Right lung (tissue), 5 donors: ENCODE data around the gene CYB5A. TPM values are rescaled to one million over a fixed set of nuclear protein-coding genes. Genes with fewer than 3 reads are reported as not detected.
A peak's percentile ranks its signal among the peaks of the same experiment; 100 is the strongest.
"Not testable (repeated sequence)": the region's sequence is repeated elsewhere in the genome, so short reads cannot be mapped to it uniquely, and the experiment has no call there.

Experiments used
- DNase-seq, 2 donors: peaks; one replicate each; pipeline ENCODE4 v3.0.0-alpha.2; 2013
- polyA plus RNA-seq, 5 donors: library from polyadenylated mRNA; unstranded; fragments of 120-200 nt; gene quantifications; one replicate each; pipeline versions ENCODE4 v1.2.1 to v1.2.3, GENCODE V29; 2013; ENCODE audit warnings: inconsistent platforms in 1 of 5, low replicate concordance in 1 of 5; ENCODE audit not compliant: insufficient read length in 5 of 5, insufficient read depth in 1 of 5

CYB5A gene
- polyA plus RNA-seq, 5 donors, result 253 to 285 (median 268) TPM

DNA sequence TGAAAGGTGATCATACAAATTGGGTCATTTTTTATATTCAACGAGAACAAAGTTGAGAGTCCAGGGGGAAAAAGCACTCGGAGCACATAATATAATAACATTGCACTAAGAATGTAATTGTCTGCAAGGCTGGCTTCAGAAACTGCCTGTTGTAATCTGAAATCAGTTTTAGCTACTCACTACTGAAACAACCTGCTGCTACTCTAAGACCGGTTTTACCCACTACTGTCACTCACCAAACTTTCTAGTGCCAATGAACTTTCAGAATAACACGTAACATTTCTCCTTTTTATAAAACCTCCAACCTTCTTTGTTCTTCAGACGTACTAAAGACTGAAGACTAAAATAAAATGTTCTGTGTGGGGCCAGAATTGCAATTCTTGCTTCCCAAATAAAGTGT is 11.5 kb upstream of the CYB5A start:
- no peak for DNase-seq

DNA sequence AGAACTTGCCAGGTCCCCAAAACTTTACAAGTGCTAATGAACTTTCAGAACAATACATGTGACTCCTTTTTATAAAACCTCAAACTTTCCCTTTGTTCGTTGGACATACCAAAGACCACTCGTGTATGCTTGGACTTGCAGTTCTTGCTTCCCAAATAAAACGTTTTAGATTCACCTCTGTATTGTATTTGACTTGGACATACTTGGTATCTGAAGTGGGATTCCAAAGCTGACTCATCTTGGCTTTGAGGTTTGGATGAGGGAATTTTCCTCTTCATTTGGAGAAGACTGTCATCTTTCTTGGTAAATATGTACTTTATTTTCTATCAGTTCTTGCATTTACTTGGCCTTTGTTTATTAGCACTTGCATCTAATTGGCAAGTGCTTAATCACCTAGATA is 8.0 kb upstream of the CYB5A start:
- DNase-seq, result no peak

DNA sequence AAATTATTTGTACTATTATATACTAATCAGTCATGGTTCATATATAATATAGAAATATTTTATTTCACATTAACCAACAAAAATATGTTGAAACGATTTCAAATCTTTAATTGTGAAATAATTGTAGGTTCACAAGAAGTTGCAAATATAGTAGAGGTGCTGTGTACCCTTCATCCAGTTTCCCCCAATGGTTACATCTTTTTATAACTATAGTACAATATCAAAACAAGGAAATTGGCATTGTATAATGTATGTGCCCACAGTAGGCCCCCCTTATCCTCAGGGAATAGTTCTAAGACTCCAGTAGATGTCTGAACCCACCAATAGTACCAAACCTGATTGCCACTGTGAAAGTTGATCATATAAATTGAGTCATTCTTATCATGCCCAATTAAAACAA is 7.4 kb upstream of the CYB5A start:
- no peak for DNase-seq

DNA sequence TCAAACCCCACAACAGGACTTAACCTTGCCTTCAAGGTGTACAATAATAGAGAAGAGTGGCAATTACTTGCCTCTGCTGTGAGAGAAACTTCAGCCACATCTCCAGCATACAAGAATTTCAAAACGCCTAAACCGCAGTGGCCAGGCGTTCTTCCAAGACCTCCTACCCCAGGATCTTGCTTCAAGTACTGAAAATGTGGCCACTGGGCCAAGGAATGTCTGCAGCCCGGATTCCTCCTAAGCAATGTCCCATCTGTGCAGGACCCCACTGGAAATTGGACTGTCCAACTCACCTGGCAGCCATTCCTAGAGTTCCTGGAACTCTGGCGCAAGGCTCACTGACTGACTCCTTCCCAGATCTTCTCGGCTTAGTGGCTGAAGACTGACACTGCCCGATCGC is 2.8 kb upstream of the CYB5A start:
- DNase-seq, result no peak

DNA sequence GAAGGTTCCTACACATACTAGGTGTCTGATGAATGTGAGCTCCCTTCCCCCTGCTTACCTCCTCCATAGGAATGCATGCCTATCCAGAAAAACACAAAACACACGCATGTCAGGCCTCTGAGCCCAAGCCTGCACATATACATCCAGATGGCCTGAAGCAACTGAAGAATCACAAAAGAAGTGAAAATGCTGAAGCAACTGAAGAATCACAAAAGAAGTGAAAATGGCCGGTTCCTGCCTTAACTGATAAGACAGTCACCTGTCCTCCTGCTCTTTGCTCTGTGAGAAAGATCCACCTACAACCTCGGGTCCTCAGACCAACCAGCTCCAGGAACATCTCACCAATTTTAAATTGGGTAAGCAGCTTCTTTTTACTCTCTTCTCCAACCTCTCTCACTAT is 1.2 kb upstream of the CYB5A start:
- not testable (repeated sequence) for DNase-seq

DNA sequence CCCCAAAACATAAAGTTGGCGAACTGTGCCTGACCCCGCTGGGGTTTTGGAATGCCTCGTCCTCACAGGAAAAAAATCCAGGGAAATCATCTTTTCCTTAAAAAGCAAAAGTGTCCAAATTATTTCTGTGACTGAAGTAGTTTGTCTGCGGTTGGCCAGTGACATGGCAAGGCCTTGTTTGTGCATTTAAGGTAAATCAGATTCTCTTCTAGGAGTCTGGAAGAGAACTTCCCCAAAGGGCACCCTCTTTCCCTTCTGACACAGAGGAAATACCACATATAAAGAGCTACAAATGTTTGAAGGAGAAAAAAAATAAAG is 737 bp upstream of the CYB5A start:
- DNase-seq, result no peak

DNA sequence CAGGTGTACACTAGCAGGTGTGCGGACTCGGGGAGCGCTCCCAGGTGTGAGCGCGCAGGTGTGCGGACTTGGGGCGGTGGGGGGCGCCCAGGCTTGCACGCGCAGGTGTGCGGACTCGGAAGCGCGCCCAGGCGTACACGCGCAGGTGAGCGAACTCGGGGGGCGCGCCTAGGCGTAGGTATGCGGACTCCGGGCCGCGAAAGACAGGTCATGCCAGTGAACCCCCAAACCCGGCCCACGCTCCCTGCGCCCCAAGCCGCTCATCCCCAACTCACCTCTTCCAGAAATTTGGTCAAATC is 342 bp downstream of the CYB5A start:
- no peak for DNase-seq

DNA sequence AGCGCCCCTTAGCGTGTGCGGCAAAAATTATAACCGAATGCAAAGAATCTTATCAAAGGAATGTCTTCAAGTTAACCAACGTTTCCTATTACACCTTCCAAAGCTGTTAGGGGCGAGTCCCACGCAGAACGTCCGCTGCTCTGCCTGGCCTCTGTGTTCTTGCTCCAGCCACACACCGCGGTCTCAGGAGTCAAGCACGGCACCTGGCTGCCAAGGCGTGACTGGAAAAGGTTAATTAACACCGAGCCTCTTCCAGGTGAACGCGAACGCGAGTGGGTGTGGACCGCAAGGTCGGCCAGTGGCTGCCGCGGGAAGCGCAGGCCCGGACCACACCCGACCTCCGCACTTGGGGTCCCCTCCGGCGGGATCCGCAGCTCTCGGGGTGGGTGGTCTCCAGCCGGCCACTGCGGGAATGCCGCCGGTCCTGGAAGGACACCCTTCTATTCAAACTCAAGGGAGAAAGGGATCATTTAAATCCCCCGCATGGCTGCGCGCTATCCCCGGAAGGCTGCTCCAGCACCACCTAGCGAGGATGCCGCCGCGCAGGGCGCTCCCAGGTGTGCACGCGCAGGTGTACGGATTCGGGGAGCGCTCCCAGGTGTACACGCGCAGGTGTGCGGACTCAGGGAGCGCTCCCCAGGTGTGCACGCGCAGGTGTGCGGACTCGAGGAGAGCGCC is 830 bp downstream of the CYB5A start:
- peak in 1 of 2 donors; percentile 47 for DNase-seq

DNA sequence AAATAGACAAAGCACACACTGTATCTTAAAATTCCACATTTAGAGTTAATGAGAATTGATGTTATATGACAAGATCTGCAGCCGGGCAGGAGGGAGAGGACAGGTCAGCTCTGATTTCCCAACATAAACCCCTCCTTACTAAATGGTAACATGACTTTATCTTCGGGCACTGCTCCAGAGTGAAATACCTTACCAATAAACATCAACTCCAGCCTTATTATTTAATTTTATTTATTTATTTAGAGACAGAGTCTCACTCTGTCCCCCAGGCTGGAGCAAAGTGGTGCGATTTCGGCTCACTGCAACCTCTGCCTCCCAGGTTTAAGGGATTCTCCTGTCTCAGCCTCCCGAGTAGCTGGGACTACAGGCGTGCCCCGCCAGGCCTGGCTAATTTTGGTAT is 1.7 kb downstream of the CYB5A start:
- DNase-seq, result no peak

DNA sequence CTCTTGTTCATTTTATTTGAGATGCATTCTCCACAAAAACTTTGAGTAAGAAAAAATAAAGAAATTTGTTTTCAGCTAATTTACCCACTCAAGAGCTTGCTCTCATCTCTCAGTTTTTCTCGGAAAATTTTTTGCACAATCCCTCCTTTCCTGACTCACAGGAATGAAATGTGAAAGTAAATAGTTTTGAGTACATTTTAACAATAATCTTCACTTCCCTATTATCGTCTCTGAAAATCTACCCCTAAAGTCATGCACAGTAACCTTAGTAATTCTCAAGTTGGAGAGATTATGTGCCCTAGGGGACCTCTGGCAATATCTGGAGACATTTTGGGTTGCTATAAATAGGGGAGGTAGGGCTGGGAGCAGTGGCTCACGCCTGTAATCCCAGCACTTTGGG is 2.6 kb downstream of the CYB5A start:
- DNase-seq, result no peak

DNA sequence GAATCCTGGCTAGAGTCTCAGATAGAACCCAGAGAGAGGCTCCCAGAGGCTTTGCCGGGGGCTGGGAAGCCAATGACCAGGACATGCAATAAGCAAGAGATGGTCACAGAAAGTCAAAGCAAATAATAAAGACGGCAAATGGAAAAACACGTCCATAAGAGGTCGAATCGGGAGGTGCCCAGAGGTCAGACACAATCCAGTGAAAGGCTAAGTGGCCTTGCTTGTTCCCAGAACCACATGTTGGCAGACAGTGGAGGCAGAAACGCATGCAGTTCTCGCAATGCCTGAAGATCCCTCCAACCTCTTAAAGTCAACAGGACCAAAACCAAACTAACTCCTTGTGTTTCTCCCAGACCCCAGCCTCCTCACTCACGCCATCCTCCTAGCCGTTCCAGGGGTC is 3.0 kb downstream of the CYB5A start:
- DNase-seq, result no peak

DNA sequence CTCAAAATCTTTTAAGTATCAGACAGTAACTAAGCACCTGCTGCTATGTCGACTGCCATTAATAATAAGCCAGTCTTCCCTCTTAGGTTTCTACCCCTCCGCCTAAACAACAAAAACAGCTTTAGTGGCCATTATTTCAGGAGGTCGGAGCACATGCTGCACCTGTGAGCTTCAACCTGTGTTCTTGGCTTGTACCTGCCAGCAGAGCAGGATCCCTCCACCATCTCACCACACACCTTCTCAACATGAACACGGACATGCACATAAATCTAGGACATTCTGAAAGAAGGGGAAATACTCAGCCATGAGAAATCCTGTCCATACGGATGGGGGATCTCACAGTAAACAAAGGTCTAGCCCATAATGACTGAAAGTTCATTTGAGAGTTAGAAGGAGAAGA is 3.7 kb downstream of the CYB5A start:
- no peak for DNase-seq

DNA sequence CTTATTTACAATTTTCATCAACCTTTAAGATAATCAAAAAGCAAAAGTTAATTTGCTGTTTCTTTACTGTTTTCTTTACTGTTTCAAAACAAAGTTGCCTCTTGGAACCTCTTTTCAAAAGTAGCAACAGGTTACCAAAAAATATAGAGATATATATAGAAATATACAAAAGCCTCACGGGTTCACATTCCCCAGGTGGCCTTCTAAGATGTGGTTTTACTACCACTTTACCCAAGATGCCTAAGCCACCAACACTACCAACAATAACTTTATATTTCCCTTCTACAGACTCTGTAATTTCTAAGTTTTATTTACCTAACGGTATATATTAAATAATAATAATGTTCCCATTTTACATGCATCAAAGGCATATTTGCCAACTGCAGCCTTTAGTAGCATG is 4.9 kb downstream of the CYB5A start:
- no peak for DNase-seq

DNA sequence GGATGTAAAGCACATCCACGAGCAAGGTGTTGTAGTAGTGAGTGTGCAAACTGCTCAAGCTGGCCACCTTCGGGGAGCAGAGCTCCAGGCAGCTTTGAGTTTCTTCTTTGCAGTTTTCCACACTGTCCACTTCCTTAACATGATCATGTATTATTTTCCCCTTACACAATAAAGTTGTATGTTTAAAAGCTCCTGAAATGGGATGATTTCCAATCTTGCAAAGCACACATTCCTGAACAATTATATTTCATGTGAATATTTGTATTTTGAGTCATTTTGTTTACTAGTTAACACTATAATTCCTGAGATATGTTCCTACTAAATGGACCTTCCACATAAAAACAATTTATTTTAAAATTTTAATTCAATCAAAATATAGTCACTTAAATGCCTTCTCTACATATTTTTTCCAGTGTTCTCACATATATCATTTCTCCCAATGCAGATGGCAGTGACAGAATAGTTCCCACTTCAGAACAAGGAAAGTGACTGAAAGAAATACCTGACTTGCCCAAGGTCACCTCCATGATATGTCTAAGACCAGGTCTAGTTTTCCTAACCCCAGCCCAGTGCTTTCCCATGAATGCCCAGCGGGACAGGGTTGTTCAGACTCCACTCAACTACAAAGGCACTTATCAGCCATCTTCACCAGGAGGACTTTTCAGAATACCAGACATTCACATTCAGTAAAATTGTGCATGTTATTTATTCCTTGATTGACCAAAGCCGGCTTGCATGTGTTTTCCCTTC is 5.5 kb downstream of the CYB5A start:
- no peak for DNase-seq

DNA sequence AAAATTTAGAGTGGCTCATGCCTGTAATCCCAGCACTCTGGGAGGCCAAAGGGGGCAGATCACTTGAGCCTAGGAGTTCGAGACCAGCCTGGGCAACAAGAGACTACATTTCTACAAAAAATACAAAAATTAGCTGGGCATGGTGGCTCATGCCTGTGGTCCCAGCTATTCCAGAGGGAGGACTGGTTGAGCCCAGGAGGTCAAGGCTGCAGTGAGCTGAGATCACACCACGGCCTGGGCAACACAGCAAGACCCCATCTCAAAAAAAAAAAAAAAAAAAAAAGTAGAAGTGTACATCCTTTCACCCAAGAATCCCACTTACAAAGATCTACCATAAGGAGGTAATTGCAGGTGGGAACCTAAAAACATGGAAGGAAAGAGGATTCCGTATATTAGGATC is 6.2 kb downstream of the CYB5A start:
- not testable (repeated sequence) for DNase-seq

DNA sequence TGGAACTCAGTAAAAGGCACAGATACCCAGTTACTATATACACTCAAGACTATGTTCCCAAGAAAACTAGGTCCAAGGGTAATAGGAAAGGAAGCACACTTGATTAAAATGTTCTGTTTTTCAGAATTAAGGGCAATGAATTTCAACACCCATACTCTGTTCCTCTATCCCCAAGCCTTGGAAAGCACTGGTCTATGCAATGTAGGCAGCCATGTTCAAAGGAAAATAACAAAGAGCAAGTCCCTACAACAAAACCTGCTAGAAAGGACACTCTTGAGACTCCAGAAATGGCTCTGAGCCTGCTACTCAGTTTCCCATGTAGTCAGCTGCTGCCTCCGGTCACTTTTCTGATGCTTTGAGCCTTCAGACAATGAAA is 6.8 kb downstream of the CYB5A start:
- no peak for DNase-seq

DNA sequence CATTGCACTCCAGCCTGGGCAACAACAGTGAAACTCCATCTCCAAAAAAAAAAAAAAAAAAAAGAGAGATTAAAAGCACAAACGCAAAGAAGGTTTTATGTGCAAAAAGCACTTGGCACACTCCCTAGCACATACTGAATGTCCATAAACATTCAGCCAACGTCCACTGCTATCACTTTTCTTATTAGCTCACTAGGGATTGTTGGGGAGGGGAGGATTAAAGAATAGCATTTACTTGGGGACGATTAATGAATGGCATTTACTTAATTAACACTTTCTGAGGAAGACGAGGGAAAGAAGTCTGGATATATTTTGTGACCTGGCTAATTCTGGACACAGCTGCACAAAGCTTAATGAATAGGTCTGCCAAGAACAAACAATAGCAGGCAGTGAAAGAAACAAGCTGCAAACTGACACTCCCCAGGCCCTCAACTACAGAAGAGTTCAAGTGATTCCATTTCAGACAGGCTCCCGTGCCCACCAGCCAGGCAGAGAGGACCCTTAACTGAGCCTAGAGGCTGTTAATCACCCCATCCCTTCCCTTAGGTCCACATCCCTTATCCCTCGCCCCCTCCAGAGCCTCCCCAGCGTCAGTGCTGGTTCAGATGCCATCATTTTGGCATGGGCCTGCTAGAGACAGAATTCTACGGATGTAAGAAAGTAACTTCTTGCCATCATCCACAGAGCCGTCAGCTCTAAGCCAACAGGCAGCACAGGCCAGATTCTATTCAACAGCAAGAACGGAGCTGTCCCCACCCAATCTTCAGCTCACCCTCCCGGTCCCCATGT is 7.4 kb downstream of the CYB5A start:
- DNase-seq, result peak; percentile 70 to 74

DNA sequence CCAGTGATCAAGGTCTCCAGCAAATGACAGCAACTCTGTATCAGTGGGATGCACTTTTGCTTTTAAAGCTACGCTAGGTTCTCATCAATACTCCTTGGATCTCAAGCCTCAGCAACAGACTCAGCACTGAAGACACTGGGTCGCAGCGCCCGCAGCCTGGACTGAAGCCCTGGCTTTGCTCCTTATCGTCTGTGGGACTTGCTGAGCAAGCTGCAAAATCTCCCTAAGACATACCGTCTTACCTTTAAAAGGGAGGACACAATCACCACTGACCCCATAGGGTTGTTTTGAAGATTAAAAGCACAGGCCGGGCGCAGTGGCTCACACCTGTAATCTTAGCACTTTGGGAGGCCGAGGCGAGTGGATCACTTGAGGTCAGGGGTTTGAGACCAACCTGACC is 8.1 kb downstream of the CYB5A start:
- DNase-seq, result no peak

DNA sequence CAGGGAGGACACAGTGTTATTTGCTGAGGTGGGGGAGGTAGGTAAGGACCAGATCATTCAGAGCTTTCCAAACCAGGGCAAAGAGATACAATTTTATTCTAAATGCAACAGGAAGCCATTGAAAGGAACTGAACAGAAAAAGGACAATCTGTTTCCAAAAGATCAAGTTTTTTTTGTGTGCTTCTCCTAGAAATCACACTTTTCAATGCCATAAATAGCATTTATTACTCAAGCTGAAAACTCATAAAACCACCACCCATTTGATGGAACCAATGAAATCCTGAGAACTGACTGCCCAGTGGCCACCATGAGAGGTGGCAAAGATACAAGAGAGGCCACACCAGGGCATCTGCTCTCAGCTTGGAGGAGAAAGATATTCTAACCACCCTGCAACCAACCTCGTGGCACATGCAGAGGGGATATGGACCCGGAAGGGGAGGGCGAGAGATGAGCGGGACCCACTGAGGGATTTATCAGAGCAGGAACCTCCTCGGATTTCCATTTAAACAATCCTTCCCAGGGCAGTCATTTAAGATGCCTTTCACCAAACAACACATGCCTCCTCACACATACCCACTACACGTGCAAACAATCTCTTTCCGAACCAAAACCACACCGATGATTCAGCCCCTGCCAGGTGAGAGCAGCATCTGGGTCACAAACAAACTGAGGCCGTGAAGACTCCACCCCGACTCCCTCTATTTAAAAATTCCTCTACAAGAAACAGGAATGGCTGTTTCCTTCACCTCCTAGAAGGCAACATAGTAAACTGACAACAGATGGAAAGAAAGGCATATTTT is 8.8 kb downstream of the CYB5A start:
- DNase-seq, result no peak

DNA sequence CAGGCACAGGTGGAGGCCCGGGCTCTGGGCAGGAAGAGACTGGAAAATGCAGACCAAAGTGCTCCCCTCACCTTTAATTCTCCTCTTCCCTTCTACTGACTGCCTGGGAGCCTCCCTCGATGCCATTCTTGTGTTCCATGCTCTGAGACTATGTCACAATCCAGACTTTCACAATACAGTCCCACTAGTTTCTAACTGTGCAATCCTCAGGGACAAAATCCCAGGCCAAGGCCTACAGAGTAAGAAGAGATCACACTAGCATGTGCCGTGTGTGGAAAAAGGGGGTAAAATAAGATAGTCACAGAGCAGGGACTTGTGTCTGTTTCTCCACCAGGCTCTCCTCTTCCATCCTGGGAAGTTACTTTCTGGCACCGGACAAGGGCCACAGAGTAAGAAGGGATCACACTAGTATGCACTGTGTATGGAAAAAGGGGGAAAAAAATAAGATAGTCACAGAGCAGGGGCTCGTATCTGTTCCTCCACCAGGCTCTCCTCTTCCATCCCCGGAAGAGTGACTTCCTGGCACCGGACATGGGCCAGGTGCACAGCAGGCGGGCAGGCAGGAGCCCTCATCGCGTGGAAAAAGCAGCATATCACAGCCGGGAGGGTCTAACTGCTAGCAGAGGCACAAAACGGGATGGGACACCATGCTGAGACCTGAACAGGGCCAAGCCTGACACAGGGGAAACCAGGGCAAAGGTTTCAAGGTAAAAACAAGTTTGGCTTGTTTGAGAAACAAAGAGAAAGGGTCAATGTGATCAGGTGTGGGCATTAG is 9.6 kb downstream of the CYB5A start:
- no peak for DNase-seq
